GM12878 (cell line): ENCODE measurements around the gene LMF1. TPM values are rescaled to one million over a fixed set of nuclear protein-coding genes. Genes with fewer than 3 reads are reported as not detected.

Experiments
- ATAC-seq: fragments of 200-7000 bp; cut with Tn5 transposase; 3 replicates; pipeline ENCODE4 v1.9.1; 2020; ENCODE audit warnings: mild to moderate bottlenecking, moderate library complexity
- BruUV-seq: library from RNA; stranded (reverse); fragments of 400-500 nt; replicated peaks from 2 replicates; lab custom pipeline; 2021; lab: Mats Ljungman, UMichigan
- CTCF ChIA-PET: fragments of 300-600 bp; sonication (Branson Sonifier 250); formaldehyde crosslinking; extraction: SDS; loops from one replicate; lab custom pipeline; 2021; ENCODE audit warnings: inconsistent platforms; lab: Yijun Ruan, JAX
- POLR2A ChIA-PET: fragments of 350-600 bp; formaldehyde crosslinking; extraction: SDS; loops from one replicate; lab custom pipeline; 2021; ENCODE audit warnings: inconsistent platforms; lab: Charles Lee
- RAD21 ChIA-PET: fragments of 300-600 bp; sonication (Branson Sonifier 250); formaldehyde crosslinking; loops from one replicate; lab custom pipeline; 2023; ENCODE audit warnings: antibody characterized with exemption; ENCODE audit not compliant: unreplicated experiment; lab: Charles Lee
- SMC1A ChIA-PET: fragments of 300-600 bp; sonication (Branson Sonifier 250); formaldehyde crosslinking; loops from one replicate; lab custom pipeline; 2023; ENCODE audit not compliant: unreplicated experiment, uncharacterized antibody; lab: Charles Lee
- DNase-seq: peaks from one replicate; pipeline ENCODE4 v3.0.0-alpha.2; 2011; ENCODE audit warnings: low read depth, low spot score
- FAIRE-seq: peaks from 3 replicates; lab custom pipeline; 2011; peaks lifted over from hg19 to GRCh38; lab: Jason Lieb, UNC
- H2AFZ ChIP-seq: 2 replicates; pipeline ENCODE4 v1.6.0; 2011; ENCODE audit warnings: low read depth, low read length, control low read depth; ENCODE audit not compliant: control insufficient read depth
- H3K27ac ChIP-seq: 2 replicates; pipeline ENCODE4 v1.5.1; 2011; ENCODE audit warnings: control low read depth; ENCODE audit not compliant: control insufficient read depth, insufficient read depth
- H3K27me3 ChIP-seq, 2 experiments: replicated peaks in 1 of 2; 2 replicates each; pipeline versions ENCODE4 v1.6.0 to v1.6.1; 2011; ENCODE audit warnings: low read length in 1 of 2; ENCODE audit not compliant: control insufficient read depth in 2 of 2, insufficient read depth in 2 of 2
- H3K36me3 ChIP-seq, 2 experiments: 2 replicates each; pipeline ENCODE4 v1.5.1; 2011; ENCODE audit warnings: low read length in 1 of 2; ENCODE audit not compliant: control insufficient read depth in 2 of 2, insufficient read depth in 2 of 2
- H3K4me1 ChIP-seq: 2 replicates; pipeline ENCODE4 v1.6.1; 2011; ENCODE audit warnings: mild to moderate bottlenecking, low read length, moderate library complexity, mixed read lengths; ENCODE audit not compliant: control insufficient read depth, insufficient read depth
- H3K4me2 ChIP-seq: 2 replicates; pipeline ENCODE4 v1.6.0; 2011; ENCODE audit warnings: control low read depth; ENCODE audit not compliant: control insufficient read depth, insufficient read depth
- H3K4me3 ChIP-seq: fragments of 200-600 bp; sonication (generic); 2 replicates; pipeline ENCODE4 v1.5.1; 2016
- H3K79me2 ChIP-seq: 2 replicates; pipeline ENCODE4 v1.6.0; 2011; ENCODE audit warnings: low read length; ENCODE audit not compliant: control insufficient read depth, insufficient read depth
- H3K9ac ChIP-seq: 2 replicates; pipeline ENCODE4 v1.8.0; 2011; ENCODE audit warnings: low read length, control low read depth, mixed read lengths; ENCODE audit not compliant: control insufficient read depth, insufficient read depth
- H3K9me3 ChIP-seq: replicated peaks from 3 replicates; pipeline ENCODE4 v1.5.1; 2011; ENCODE audit warnings: mild to moderate bottlenecking, low read length; ENCODE audit not compliant: control insufficient read depth, insufficient read depth
- H4K20me1 ChIP-seq: 2 replicates; pipeline ENCODE4 v1.6.0; 2011; ENCODE audit not compliant: control insufficient read depth, insufficient read depth
- ATF2 ChIP-seq: IDR thresholded peaks from 2 replicates; pipeline ENCODE4 v1.6.1; 2012; ENCODE audit warnings: low read length, inconsistent platforms
- BMI1 ChIP-seq: fragments of 450-650 bp; IDR thresholded peaks from 2 replicates; pipeline ENCODE4 v1.6.1; 2016; ENCODE audit warnings: mild to moderate bottlenecking, moderate library complexity, borderline replicate concordance
- E2F4 ChIP-seq: IDR thresholded peaks from 2 replicates; pipeline ENCODE4 v1.6.1; 2012; ENCODE audit warnings: low read depth, low read length, improper control_type of control experiment
- GATAD2B ChIP-seq: fragments of 450-650 bp; conservative IDR thresholded peaks from 2 replicates; pipeline ENCODE4 v1.6.1; 2017; ENCODE audit warnings: low read depth, mild to moderate bottlenecking, moderate library complexity
- IKZF2 ChIP-seq, 2 experiments: fragments of 450-650 bp; IDR thresholded peaks; 2 replicates each; pipeline ENCODE4 v1.6.1; 2017; ENCODE audit warnings: mild to moderate bottlenecking in 2 of 2, moderate library complexity in 2 of 2
- NR2F1 ChIP-seq: fragments of 450-650 bp; conservative IDR thresholded peaks from 2 replicates; pipeline ENCODE4 v1.6.1; 2017; ENCODE audit warnings: mild to moderate bottlenecking
- NRF1 ChIP-seq: conservative IDR thresholded peaks from 2 replicates; pipeline ENCODE4 v1.6.1; 2011; ENCODE audit warnings: mild to moderate bottlenecking, low read depth, low read length, improper control_type of control experiment
- PAX8 ChIP-seq: fragments of 450-650 bp; IDR thresholded peaks from 2 replicates; pipeline ENCODE4 v1.6.1; 2017; ENCODE audit warnings: mild to moderate bottlenecking, moderate library complexity
- PKNOX1 ChIP-seq: fragments of 450-650 bp; IDR thresholded peaks from 2 replicates; pipeline ENCODE4 v1.6.1; 2016; ENCODE audit warnings: mild to moderate bottlenecking
- RAD51 ChIP-seq: fragments of 450-650 bp; IDR thresholded peaks from 2 replicates; pipeline ENCODE4 v1.6.1; 2016; ENCODE audit warnings: moderate library complexity, mild to moderate bottlenecking, inconsistent platforms
- RB1 ChIP-seq: fragments of 450-650 bp; formaldehyde crosslinking; IDR thresholded peaks from 2 replicates; pipeline ENCODE4 v1.6.1; 2017; ENCODE audit warnings: mild to moderate bottlenecking, borderline replicate concordance
- TCF12 ChIP-seq: IDR thresholded peaks from 2 replicates; pipeline ENCODE4 v1.6.1; 2011; ENCODE audit warnings: low read depth, mild to moderate bottlenecking, low read length
- ZBTB40 ChIP-seq: fragments of 450-650 bp; IDR thresholded peaks from 2 replicates; pipeline ENCODE4 v1.6.1; 2016; ENCODE audit warnings: mild to moderate bottlenecking, moderate library complexity, borderline replicate concordance
- ZNF24 ChIP-seq: fragments of 450-650 bp; IDR thresholded peaks from 2 replicates; pipeline ENCODE4 v1.6.1; 2017; ENCODE audit warnings: antibody characterized with exemption, mild to moderate bottlenecking
- ZNF384 ChIP-seq: IDR thresholded peaks from 2 replicates; pipeline ENCODE4 v1.6.1; 2012; ENCODE audit warnings: low read depth, mild to moderate bottlenecking, low read length, improper control_type of control experiment, borderline replicate concordance
- WGBS: methylation state at CpG from one replicate; pipeline ENCODE4 v1.1.6; 2016; ENCODE audit warnings: low lambda C conversion rate; ENCODE audit not compliant: insufficient replicate concordance, insufficient coverage; ENCODE audit errors: missing lambda C conversion rate; 5-methylcytosine and 5-hydroxymethylcytosine counted together
- in situ Hi-C: fragments of 300-500 bp; cut with MboI; formaldehyde crosslinking; loops from 9 replicates; pipeline ENCODE4 v1.14.3; 2018; ENCODE audit warnings: mixed read lengths
- intact Hi-C: fragments of 100-400 bp; cut with micrococcal nuclease; formaldehyde crosslinking; loops from one replicate; pipeline ENCODE4 v1.14.2; 2022; ENCODE audit not compliant: unreplicated experiment
- polyA plus RNA-seq, 11 experiments: library from polyadenylated mRNA; depleted of rRNA in 4 of 11; unstranded in 6 of 11; stranded (reverse) in 5 of 11; fragments of >200 nt; fragmentation: Nextera tagmentation in 4 of 11; fragmentation: Illumina TruSeq in 1 of 11; extraction: Ambion mirVana in 4 of 11; extraction: Trizol in 1 of 11; gene quantifications; 1 replicate in 1 of 11; 2 replicates in 10 of 11; pipeline versions ENCODE4 v1.2.1 to v1.2.3, GENCODE V29; 2011 to 2016; ENCODE audit warnings: inconsistent platforms in 2 of 11, missing spikeins in 2 of 11, low read depth in 1 of 11
- total RNA-seq, 4 experiments: library from RNA; depleted of rRNA in 3 of 4; stranded (reverse); fragments of >200 nt in 3 of 4; fragmentation: Illumina TruSeq in 1 of 4; extraction: Trizol in 1 of 4; gene quantifications; 2 replicates each; pipeline versions ENCODE4 v1.2.1 to v1.2.3, GENCODE V29; 2013 to 2021

LMF1 gene
- total and polyA plus RNA-seq, 10 of the 15 experiments (the other 5 are each of a cell fraction or from before 2014, with no cell fraction given) = 0.18 to 3.2 (median 1.4) TPM; not detected in 1

GRCh38 chr16:964356-965035 is 6.3 kb downstream of the LMF1 start (continued):
- TF ChIP-seq E2F4 (no peak), ZBTB40 (no peak)
- TF ChIP-seq, all 136 proteins: peak for 0

- TF ChIP-seq NRF1 (no peak), IKZF2 (IDR thresholded peaks at IDR 0.05) (no peak), RB1 (no peak), ZNF24 (no peak), NR2F1 (no peak), ZNF384 (no peak), BMI1 (no peak), PKNOX1 (no peak), GATAD2B (no peak), PAX8 (no peak), ATF2 (no peak), RAD51 (no peak), TCF12 (no peak)
- 73% methylated on average over 17 of the region's 17 CpGs for WGBS
- H3K4me3 ChIP-seq = no peak overlapping the region
- H3K79me2 ChIP-seq = no peaks in the 10 kb centered on the region
- ChIA-PET POLR2A (no interaction called here), SMC1A (no interaction called here), CTCF (no interaction called here), RAD21 (interaction anchor here (0.7 kb wide), 2 partner anchors 29 to 31 kb away, joined by 3 read pairs; no protein-coding TSS in a partner anchor)
- BruUV-seq = no TSS peak
- ATAC-seq (no peak), DNase-seq (no peak), FAIRE-seq (peak; percentile 70)
- no peaks in the 10 kb centered on the region for H3K27me3 ChIP-seq
- H2AFZ ChIP-seq = no peak overlapping the region
- H3K9ac ChIP-seq = no peak overlapping the region
- H3K4me1 ChIP-seq = no peaks in the 10 kb centered on the region
- H3K27ac ChIP-seq = no peak overlapping the region
- no peaks in the 10 kb centered on the region; the same call in 2 of the 3 replicates for H3K9me3 ChIP-seq
- no peak overlapping the region for H3K4me2 ChIP-seq
- intact Hi-C loops (no loop called here), in situ Hi-C loops (no loop called here)
- no peaks in the 10 kb centered on the region for H4K20me1 ChIP-seq
- H3K36me3 ChIP-seq = no peaks in the 10 kb centered on the region
Observed at GRCh38 chr16:963913-964312, 6.9 kb downstream of the LMF1 start.
